ENCODE results near the gene ZSWIM7.

DNA sequence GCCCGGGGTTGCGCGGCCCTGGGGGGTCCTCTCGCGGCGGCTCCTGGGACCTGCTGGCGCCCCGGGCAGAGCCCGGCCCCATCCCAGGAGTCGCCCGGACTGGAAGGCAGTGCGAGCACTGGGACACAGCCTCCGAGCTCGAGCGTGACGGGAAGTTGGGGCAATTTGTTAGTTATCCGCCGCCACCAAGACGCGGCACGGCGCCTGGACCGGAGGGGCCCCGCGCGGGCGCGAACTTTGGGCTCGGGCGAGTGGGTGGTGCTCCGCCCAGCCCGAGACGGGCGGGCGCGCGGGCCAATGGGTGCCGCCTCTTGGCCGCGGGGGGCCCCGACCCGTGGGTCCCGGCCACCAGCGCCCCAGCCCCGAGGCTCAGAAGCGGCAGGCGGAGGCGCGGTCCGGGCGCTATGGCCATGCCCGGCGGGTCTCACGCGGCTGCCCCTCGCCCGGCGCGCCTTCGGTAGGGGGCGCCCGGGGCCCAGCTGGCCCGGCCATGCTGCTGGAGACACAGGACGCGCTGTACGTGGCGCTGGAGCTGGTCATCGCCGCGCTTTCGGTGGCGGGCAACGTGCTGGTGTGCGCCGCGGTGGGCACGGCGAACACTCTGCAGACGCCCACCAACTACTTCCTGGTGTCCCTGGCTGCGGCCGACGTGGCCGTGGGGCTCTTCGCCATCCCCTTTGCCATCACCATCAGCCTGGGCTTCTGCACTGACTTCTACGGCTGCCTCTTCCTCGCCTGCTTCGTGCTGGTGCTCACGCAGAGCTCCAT, 54.6 kb downstream of the ZSWIM7 start, which contains the start of gene ADORA2B:
- TF ChIP-seq, protein P1, sequence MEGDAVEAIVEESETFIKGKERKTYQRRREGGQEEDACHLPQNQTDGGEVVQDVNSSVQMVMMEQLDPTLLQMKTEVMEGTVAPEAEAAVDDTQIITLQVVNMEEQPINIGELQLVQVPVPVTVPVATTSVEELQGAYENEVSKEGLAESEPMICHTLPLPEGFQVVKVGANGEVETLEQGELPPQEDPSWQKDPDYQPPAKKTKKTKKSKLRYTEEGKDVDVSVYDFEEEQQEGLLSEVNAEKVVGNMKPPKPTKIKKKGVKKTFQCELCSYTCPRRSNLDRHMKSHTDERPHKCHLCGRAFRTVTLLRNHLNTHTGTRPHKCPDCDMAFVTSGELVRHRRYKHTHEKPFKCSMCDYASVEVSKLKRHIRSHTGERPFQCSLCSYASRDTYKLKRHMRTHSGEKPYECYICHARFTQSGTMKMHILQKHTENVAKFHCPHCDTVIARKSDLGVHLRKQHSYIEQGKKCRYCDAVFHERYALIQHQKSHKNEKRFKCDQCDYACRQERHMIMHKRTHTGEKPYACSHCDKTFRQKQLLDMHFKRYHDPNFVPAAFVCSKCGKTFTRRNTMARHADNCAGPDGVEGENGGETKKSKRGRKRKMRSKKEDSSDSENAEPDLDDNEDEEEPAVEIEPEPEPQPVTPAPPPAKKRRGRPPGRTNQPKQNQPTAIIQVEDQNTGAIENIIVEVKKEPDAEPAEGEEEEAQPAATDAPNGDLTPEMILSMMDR (conservative IDR thresholded peaks at IDR 0.05; ENCODE audit: low read depth, low read length) = peak; percentile 57
- no peak for TF ChIP-seq EZH2 (IDR thresholded peaks at IDR 0.05; ENCODE audit: borderline replicate concordance, low read depth, low read length, poor library complexity, severe bottlenecking)

All from A673 (cell line).